HepG2 (cell line): Measurements from ENCODE around the gene CAB39. TPM values are rescaled to one million over a fixed set of nuclear protein-coding genes. Genes with fewer than 3 reads are reported as not detected.

Experiments used
- ATAC-seq: fragments of 200-7000 bp; cut with Tn5 transposase; 3 replicates; pipeline ENCODE4 v1.9.1; 2020; ENCODE audit warnings: mild to moderate bottlenecking, moderate library complexity
- BruUV-seq: library from RNA; stranded (reverse); fragments of 400-500 nt; replicated peaks from 2 replicates; lab custom pipeline; 2021; lab: Mats Ljungman, UMichigan
- CTCF ChIA-PET: fragments of 300-600 bp; formaldehyde crosslinking; extraction: SDS; loops from one replicate; lab custom pipeline; 2021; ENCODE audit warnings: low total read pairs, inconsistent platforms, low intra/inter-chr PET ratio; lab: Yijun Ruan, JAX
- POLR2A ChIA-PET: fragments of 350-600 bp; sonication (Branson Sonifier 250); formaldehyde crosslinking; loops from one replicate; lab custom pipeline; 2020; ENCODE audit warnings: antibody characterized with exemption, inconsistent platforms; lab: Yijun Ruan, JAX
- DNase-seq: peaks from one replicate; pipeline ENCODE4 v3.0.0-alpha.2; 2015; ENCODE audit warnings: low spot score
- FAIRE-seq: peaks from 3 replicates; lab custom pipeline; 2011; peaks lifted over from hg19 to GRCh38; lab: Jason Lieb, UNC
- H2AFZ ChIP-seq: one replicate; pipeline ENCODE4 v1.6.1; 2011; ENCODE audit warnings: low read length, inconsistent platforms
- H3K27ac ChIP-seq: fragments of 300-600 bp; 3 replicates; pipeline ENCODE4 v1.8.0; 2011; ENCODE audit warnings: mixed run types, mild to moderate bottlenecking, mixed read lengths, low read length, inconsistent platforms; ENCODE audit not compliant: insufficient read depth; ENCODE audit errors: extremely low read length
- H3K27me3 ChIP-seq, 2 experiments: fragments of 200-600 bp in 1 of 2; 2 replicates in 1 of 2; 3 replicates in 1 of 2; pipeline versions ENCODE4 v1.6.0 to v1.8.0; 2011; ENCODE audit warnings: low read length in 2 of 2, mild to moderate bottlenecking in 2 of 2, moderate library complexity in 2 of 2, inconsistent platforms in 1 of 2; ENCODE audit not compliant: insufficient read depth in 2 of 2, control insufficient read depth in 1 of 2
- H3K36me3 ChIP-seq, 2 experiments: fragments of 200-600 bp in 1 of 2; replicated peaks in 1 of 2; 2 replicates in 1 of 2; 3 replicates in 1 of 2; pipeline versions ENCODE4 v1.5.1 to v1.8.0; 2011; ENCODE audit warnings: low read length in 2 of 2, inconsistent platforms in 1 of 2; ENCODE audit not compliant: insufficient read depth in 2 of 2, control insufficient read depth in 1 of 2
- H3K4me1 ChIP-seq: 2 replicates; pipeline ENCODE4 v1.5.1; 2012; ENCODE audit warnings: low read length, inconsistent platforms; ENCODE audit not compliant: insufficient read depth
- H3K4me2 ChIP-seq: 2 replicates; pipeline ENCODE4 v1.6.0; 2011; ENCODE audit warnings: low read depth, low read length, inconsistent platforms
- H3K4me3 ChIP-seq, 3 experiments: fragments of 200-600 bp in 1 of 3; sonication (generic), shearing (Covaris generic) in 1 of 3; replicated peaks in 1 of 3; 2 replicates each; pipeline ENCODE4 v1.5.1; 2011 to 2016; ENCODE audit warnings: low read length in 3 of 3, inconsistent platforms in 2 of 3, low read depth in 2 of 3, mild to moderate bottlenecking in 2 of 3, control low read depth in 1 of 3, mixed read lengths in 1 of 3; ENCODE audit not compliant: insufficient read depth in 1 of 3
- H3K79me2 ChIP-seq: one replicate; pipeline ENCODE4 v1.6.1; 2011; ENCODE audit warnings: low read length, inconsistent platforms; ENCODE audit not compliant: insufficient read depth
- H3K9ac ChIP-seq: 2 replicates; pipeline ENCODE4 v1.6.0; 2011; ENCODE audit warnings: mild to moderate bottlenecking, low read depth, low read length, inconsistent platforms; ENCODE audit not compliant: insufficient read depth
- H3K9me3 ChIP-seq: 2 replicates; pipeline ENCODE4 v1.5.1; 2012; ENCODE audit warnings: mild to moderate bottlenecking, low read length
- H4K20me1 ChIP-seq: 2 replicates; pipeline ENCODE4 v1.6.0; 2011; ENCODE audit warnings: inconsistent platforms, mild to moderate bottlenecking, low read length, moderate library complexity; ENCODE audit not compliant: insufficient read depth
- FOXA3 ChIP-seq: IDR thresholded peaks from 2 replicates; pipeline ENCODE4 v1.6.1; 2016; ENCODE audit warnings: missing genetic modification reagents, missing compliant biosample characterization
- FOXM1 ChIP-seq: sonication (generic); formaldehyde crosslinking; IDR thresholded peaks from 2 replicates; pipeline ENCODE4 v1.5.0; 2020; ENCODE audit warnings: missing genetic modification reagents
- HDAC6 ChIP-seq: fragments of 200-600 bp; sonication (generic); IDR thresholded peaks from 2 replicates; pipeline ENCODE4 v1.7.0; 2017; ENCODE audit warnings: mild to moderate bottlenecking, antibody characterized with exemption, low read length, low read depth
- IRX3 ChIP-seq: sonication (generic); formaldehyde crosslinking; IDR thresholded peaks from 2 replicates; pipeline ENCODE4 v1.8.1; 2023; ENCODE audit warnings: mild to moderate bottlenecking, low read depth, missing genetic modification reagents, borderline replicate concordance
- SP2 ChIP-seq: sonication (generic); formaldehyde crosslinking; IDR thresholded peaks from 2 replicates; pipeline ENCODE4 v1.5.1; 2020; ENCODE audit warnings: mild to moderate bottlenecking, missing genetic modification reagents
- ZKSCAN8 ChIP-seq: IDR thresholded peaks from 2 replicates; pipeline ENCODE4 v1.6.1; 2016; ENCODE audit warnings: borderline replicate concordance, missing genetic modification reagents, missing compliant biosample characterization
- ZNF501 ChIP-seq: sonication (generic); formaldehyde crosslinking; IDR thresholded peaks from 2 replicates; pipeline ENCODE4 v1.5.1; 2020; ENCODE audit warnings: mild to moderate bottlenecking, moderate library complexity, missing genetic modification reagents
- ZNF616 ChIP-seq: sonication (generic); formaldehyde crosslinking; IDR thresholded peaks from 2 replicates; pipeline ENCODE4 v1.5.0; 2020; ENCODE audit warnings: low read depth, mild to moderate bottlenecking, missing genetic modification reagents
- WGBS: methylation state at CpG from one replicate; pipeline ENCODE4 v1.1.6; 2017; ENCODE audit warnings: low lambda C conversion rate; 5-methylcytosine and 5-hydroxymethylcytosine counted together
- in situ Hi-C: cut with HindIII; loops from 2 replicates; pipeline ENCODE4 v1.10.0; 2017; ENCODE audit warnings: low pct_unique_long_range_greater_than_20kb; ENCODE audit not compliant: extremely low pct_ligation_motif_present
- intact Hi-C: fragments of 100-400 bp; cut with micrococcal nuclease; formaldehyde crosslinking; loops from one replicate; pipeline ENCODE4 v1.10.0; 2022; ENCODE audit not compliant: unreplicated experiment
- polyA plus RNA-seq, 8 experiments: library from polyadenylated mRNA; depleted of rRNA in 3 of 8; stranded (reverse) in 7 of 8; unstranded in 1 of 8; fragments of >200 nt; fragmentation: Illumina TruSeq in 4 of 8; extraction: Trizol in 4 of 8; gene quantifications; 2 replicates each; pipeline versions ENCODE4 v1.2.1 to v1.2.3, GENCODE V29; 2011 to 2016; ENCODE audit warnings: low read depth in 4 of 8, missing spikeins in 1 of 8, mixed read lengths in 1 of 8; ENCODE audit not compliant: insufficient read depth in 1 of 8
- total RNA-seq, 5 experiments: library from RNA; depleted of rRNA; stranded (reverse); fragments of >200 nt; fragmentation: Illumina TruSeq; extraction: Trizol; gene quantifications; 2 replicates each; pipeline ENCODE4 v1.2.3, GENCODE V29; 2016; ENCODE audit warnings: low read depth in 1 of 5
- TF ChIP-seq, protein P1 (sequence below): sonication (generic); formaldehyde crosslinking; IDR thresholded peaks from 2 replicates; pipeline ENCODE4 v1.4.0; 2020; ENCODE audit warnings: missing genetic modification reagents
- TF ChIP-seq, protein P2 (sequence below): sonication (generic); formaldehyde crosslinking; conservative IDR thresholded peaks from 2 replicates; pipeline ENCODE4 v1.8.0; 2022; ENCODE audit warnings: low read depth, missing genetic modification reagents
- TF ChIP-seq, protein P3 (sequence below), 2 experiments: sonication (generic) in 1 of 2; formaldehyde crosslinking in 1 of 2; IDR thresholded peaks; 2 replicates each; pipeline versions ENCODE4 v1.4.0 to v1.6.1; 2016 to 2020; ENCODE audit warnings: borderline replicate concordance in 1 of 2, low read depth in 1 of 2, mild to moderate bottlenecking in 1 of 2, missing genetic modification reagents in 1 of 2
- TF ChIP-seq, protein P4 (sequence below): sonication (generic); formaldehyde crosslinking; IDR thresholded peaks from 2 replicates; pipeline ENCODE4 v1.5.0; 2020; ENCODE audit warnings: missing genetic modification reagents

The CAB39 gene
- total and polyA plus RNA-seq, 2 of the 13 experiments (the other 11 are each of a cell fraction or from before 2014, with no cell fraction given), result 19.3 to 45.3 TPM

DNA sequence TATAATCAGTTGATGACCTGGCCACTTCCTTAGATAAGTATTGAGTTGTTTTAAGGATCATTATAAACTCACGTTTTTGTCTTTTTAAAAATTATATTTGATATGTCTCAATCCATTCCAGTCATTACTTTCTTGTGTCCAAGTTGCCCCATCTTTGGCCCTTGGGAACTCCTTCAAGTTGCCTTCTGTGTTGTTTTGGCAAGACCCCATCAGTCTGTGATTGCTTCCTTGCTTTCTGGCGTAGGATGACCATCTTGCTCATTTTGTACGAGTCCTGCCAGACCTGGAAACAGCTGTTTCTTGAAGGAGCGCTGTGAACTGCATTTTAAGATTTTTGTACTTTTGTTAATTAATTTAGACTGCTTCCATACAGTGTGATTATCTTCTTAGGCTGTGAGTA is 83.2 kb downstream of the CAB39 start:
- TF ChIP-seq, protein P1, sequence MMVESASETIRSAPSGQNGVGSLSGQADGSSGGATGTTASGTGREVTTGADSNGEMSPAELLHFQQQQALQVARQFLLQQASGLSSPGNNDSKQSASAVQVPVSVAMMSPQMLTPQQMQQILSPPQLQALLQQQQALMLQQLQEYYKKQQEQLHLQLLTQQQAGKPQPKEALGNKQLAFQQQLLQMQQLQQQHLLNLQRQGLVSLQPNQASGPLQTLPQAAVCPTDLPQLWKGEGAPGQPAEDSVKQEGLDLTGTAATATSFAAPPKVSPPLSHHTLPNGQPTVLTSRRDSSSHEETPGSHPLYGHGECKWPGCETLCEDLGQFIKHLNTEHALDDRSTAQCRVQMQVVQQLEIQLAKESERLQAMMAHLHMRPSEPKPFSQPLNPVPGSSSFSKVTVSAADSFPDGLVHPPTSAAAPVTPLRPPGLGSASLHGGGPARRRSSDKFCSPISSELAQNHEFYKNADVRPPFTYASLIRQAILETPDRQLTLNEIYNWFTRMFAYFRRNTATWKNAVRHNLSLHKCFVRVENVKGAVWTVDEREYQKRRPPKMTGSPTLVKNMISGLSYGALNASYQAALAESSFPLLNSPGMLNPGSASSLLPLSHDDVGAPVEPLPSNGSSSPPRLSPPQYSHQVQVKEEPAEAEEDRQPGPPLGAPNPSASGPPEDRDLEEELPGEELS, result no peak
- TF ChIP-seq ZNF616 (no peak), FOXM1 (CRISPR knock-in tag) (no peak), ZKSCAN8 (CRISPR knock-in tag) (no peak), FOXA3 (CRISPR knock-in tag) (no peak), ZNF501 (CRISPR knock-in tag) (no peak), SP2 (CRISPR knock-in tag) (no peak), IRX3 (no peak), HDAC6 (no peak)
- TF ChIP-seq, protein P2, sequence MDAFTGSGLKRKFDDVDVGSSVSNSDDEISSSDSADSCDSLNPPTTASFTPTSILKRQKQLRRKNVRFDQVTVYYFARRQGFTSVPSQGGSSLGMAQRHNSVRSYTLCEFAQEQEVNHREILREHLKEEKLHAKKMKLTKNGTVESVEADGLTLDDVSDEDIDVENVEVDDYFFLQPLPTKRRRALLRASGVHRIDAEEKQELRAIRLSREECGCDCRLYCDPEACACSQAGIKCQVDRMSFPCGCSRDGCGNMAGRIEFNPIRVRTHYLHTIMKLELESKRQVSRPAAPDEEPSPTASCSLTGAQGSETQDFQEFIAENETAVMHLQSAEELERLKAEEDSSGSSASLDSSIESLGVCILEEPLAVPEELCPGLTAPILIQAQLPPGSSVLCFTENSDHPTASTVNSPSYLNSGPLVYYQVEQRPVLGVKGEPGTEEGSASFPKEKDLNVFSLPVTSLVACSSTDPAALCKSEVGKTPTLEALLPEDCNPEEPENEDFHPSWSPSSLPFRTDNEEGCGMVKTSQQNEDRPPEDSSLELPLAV (CRISPR knock-in tag), result no peak
- TF ChIP-seq, protein P3, sequence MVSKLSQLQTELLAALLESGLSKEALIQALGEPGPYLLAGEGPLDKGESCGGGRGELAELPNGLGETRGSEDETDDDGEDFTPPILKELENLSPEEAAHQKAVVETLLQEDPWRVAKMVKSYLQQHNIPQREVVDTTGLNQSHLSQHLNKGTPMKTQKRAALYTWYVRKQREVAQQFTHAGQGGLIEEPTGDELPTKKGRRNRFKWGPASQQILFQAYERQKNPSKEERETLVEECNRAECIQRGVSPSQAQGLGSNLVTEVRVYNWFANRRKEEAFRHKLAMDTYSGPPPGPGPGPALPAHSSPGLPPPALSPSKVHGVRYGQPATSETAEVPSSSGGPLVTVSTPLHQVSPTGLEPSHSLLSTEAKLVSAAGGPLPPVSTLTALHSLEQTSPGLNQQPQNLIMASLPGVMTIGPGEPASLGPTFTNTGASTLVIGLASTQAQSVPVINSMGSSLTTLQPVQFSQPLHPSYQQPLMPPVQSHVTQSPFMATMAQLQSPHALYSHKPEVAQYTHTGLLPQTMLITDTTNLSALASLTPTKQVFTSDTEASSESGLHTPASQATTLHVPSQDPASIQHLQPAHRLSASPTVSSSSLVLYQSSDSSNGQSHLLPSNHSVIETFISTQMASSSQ (IDR thresholded peaks at IDR 0.05; ENCODE audit: low read depth), result no peak
- TF ChIP-seq, protein P3 (CRISPR knock-in tag; IDR thresholded peaks at IDR 0.05; ENCODE audit: borderline replicate concordance), result no peak
- TF ChIP-seq, protein P4, sequence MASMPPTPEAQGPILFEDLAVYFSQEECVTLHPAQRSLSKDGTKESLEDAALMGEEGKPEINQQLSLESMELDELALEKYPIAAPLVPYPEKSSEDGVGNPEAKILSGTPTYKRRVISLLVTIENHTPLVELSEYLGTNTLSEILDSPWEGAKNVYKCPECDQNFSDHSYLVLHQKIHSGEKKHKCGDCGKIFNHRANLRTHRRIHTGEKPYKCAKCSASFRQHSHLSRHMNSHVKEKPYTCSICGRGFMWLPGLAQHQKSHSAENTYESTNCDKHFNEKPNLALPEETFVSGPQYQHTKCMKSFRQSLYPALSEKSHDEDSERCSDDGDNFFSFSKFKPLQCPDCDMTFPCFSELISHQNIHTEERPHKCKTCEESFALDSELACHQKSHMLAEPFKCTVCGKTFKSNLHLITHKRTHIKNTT (CRISPR knock-in tag), result no peak
- TF ChIP-seq, all 625 proteins: peak for 0
- Histone ChIP-seq H3K9me3 (no peaks in the 10 kb centered on the region), H3K4me3 (no peak overlapping the region), H3K9ac (no peak overlapping the region), H4K20me1 (0 out of 2 replicates have a peak, but pooled peaks cover 3% of the 10 kb centered on the region), H3K27me3 (no peaks in the 10 kb centered on the region), H2AFZ (no peak overlapping the region), H3K36me3 (peaks cover 11 to 50% of the 10 kb centered on the region in 2 experiments; a peak in 4 of 5 replicates), H3K4me1 (no peaks in the 10 kb centered on the region), H3K79me2 (no peaks in the 10 kb centered on the region), H3K27ac (no peak overlapping the region), H3K4me2 (no peak overlapping the region)
- WGBS, result 97% methylated on average over 4 of the region's 4 CpGs
- ChIA-PET CTCF (no interaction called here), POLR2A (no interaction called here)
- intact Hi-C loops (loop anchor here (10.0 kb wide), 1 partner anchor 161 kb away; no protein-coding TSS in a partner anchor), in situ Hi-C loops (no loop called here)
- BruUV-seq, result no TSS peak
- no peak for ATAC-seq
- no peak for DNase-seq
- FAIRE-seq, result no peak
